T-cell (primary cell): Measurements from ENCODE around the gene APOBEC3C. TPM values are rescaled to one million over a fixed set of nuclear protein-coding genes. Genes with fewer than 3 reads are reported as not detected.

Experiments
- ATAC-seq, 4 experiments: fragments of 200-7000 bp in 3 of 4; fragments of 150-1000 bp in 1 of 4; cut with Tn5 transposase; replicated peaks in 1 of 4; 1 replicate in 3 of 4; 2 replicates in 1 of 4; pipeline ENCODE4 v1.10.0; 2021; ENCODE audit warnings: moderate library complexity in 3 of 4, mild to moderate bottlenecking in 2 of 4, moderate number of reproducible peaks in 1 of 4
- CTCF ChIA-PET, 2 donors: fragments of 300-600 bp; sonication (Branson Sonifier 250); formaldehyde crosslinking; loops; one replicate each; lab custom pipeline; 2022; ENCODE audit warnings: antibody characterized with exemption in 2 of 2; lab: Charles Lee
- POLR2A ChIA-PET, 2 donors: fragments of 300-600 bp; sonication (Branson Sonifier 250); formaldehyde crosslinking; loops; one replicate each; lab custom pipeline; 2022; ENCODE audit warnings: antibody characterized with exemption in 2 of 2; lab: Charles Lee
- DNase-seq, 35 experiments: peaks; one replicate each; pipeline versions ENCODE4 v3.0.0 to v3.0.0-alpha.2; 2013 to 2023
- H3K27ac ChIP-seq: one replicate; pipeline ENCODE4 v1.5.1; 2013; ENCODE audit warnings: low read length
- H3K27me3 ChIP-seq, 2 experiments: replicated peaks in 1 of 2; 1 replicate in 1 of 2; 2 replicates in 1 of 2; pipeline versions ENCODE4 v1.6.1 to v1.7.0; 2013; ENCODE audit warnings: low read length in 1 of 2, mixed read lengths in 1 of 2; ENCODE audit not compliant: control insufficient read depth in 2 of 2, insufficient read depth in 2 of 2; ENCODE audit errors: extremely low read depth in 1 of 2
- H3K36me3 ChIP-seq, 2 donors: 1 replicate in 1 of 2; 2 replicates in 1 of 2; pipeline versions ENCODE4 v1.6.1 to v1.7.0; 2013; ENCODE audit warnings: low read length in 1 of 2; ENCODE audit not compliant: control insufficient read depth in 2 of 2, insufficient read depth in 1 of 2; ENCODE audit errors: extremely low read depth in 1 of 2
- H3K4me1 ChIP-seq, 2 experiments: 1 replicate in 1 of 2; 2 replicates in 1 of 2; pipeline versions ENCODE4 v1.6.1 to v1.7.0; 2013; ENCODE audit warnings: low read length in 2 of 2, mixed read lengths in 1 of 2; ENCODE audit not compliant: insufficient read depth in 2 of 2, control insufficient read depth in 1 of 2; ENCODE audit errors: extremely low read depth in 1 of 2
- H3K4me3 ChIP-seq, 2 donors: 1 replicate in 1 of 2; 2 replicates in 1 of 2; pipeline versions ENCODE4 v1.5.1 to v1.7.0; 2013; ENCODE audit warnings: mild to moderate bottlenecking in 2 of 2, low read length in 1 of 2, moderate library complexity in 1 of 2; ENCODE audit not compliant: control insufficient read depth in 1 of 2; ENCODE audit errors: extremely low read depth in 1 of 2
- H3K9me3 ChIP-seq: 2 replicates; pipeline ENCODE4 v1.7.0; 2013
- H3K27ac Mint-ChIP-seq, 2 donors: one replicate each; pipeline ENCODE4 v1.8.0; 2020 to 2021; ENCODE audit warnings: mild to moderate bottlenecking in 2 of 2, mixed read lengths in 2 of 2
- H3K27me3 Mint-ChIP-seq, 2 donors: one replicate each; pipeline ENCODE4 v1.8.0; 2021 to 2022; ENCODE audit warnings: mixed read lengths in 2 of 2
- H3K36me3 Mint-ChIP-seq: one replicate; pipeline ENCODE4 v1.8.0; 2021; ENCODE audit warnings: mixed read lengths
- H3K4me1 Mint-ChIP-seq, 3 donors: one replicate each; pipeline ENCODE4 v1.8.0; 2020 to 2022; ENCODE audit warnings: mixed read lengths in 3 of 3, mild to moderate bottlenecking in 1 of 3
- H3K4me3 Mint-ChIP-seq, 3 donors: one replicate each; pipeline ENCODE4 v1.8.0; 2020 to 2022; ENCODE audit warnings: mild to moderate bottlenecking in 3 of 3, mixed read lengths in 3 of 3, moderate library complexity in 3 of 3
- H3K9me3 Mint-ChIP-seq, 3 donors: one replicate each; pipeline ENCODE4 v1.8.0; 2020 to 2022; ENCODE audit warnings: mixed read lengths in 3 of 3
- WGBS: methylation state at CpG from one replicate; pipeline ENCODE4 v1.1.5; 2013; ENCODE audit warnings: missing lambda C conversion rate; ENCODE audit not compliant: insufficient coverage; 5-methylcytosine and 5-hydroxymethylcytosine counted together
- total RNA-seq, 35 experiments: library from RNA in 6 of 35; stranded (reverse) in 6 of 35; fragments of 120-200 nt in 1 of 35; gene quantifications; one replicate each; pipeline versions ENCODE4 v1.2.1 to v1.2.4 and lab custom pipeline; 2013 to 2026

APOBEC3C gene
- total RNA-seq, 5 donors from 2014 or later (not counting 1 experiment from before 2014, with no cell fraction given), result 32.9 to 61.7 (median 52.1) TPM

- no peak for ATAC-seq
- peaks cover 5 to 10% of the 10 kb centered on the region in 2 donors for H3K27me3 Mint-ChIP-seq
- H3K4me1 ChIP-seq, result no peaks in the 10 kb centered on the region
- ChIA-PET CTCF (no interaction called here), POLR2A (no interaction called here)
- no peaks in the 10 kb centered on the region for H3K36me3 ChIP-seq
- no peak overlapping the region for H3K27ac ChIP-seq
- no peaks in the 10 kb centered on the region for H3K4me1 Mint-ChIP-seq
- no peaks in the 10 kb centered on the region for H3K36me3 Mint-ChIP-seq
- no peak overlapping the region for H3K4me3 Mint-ChIP-seq
- no peak overlapping the region for H3K4me3 ChIP-seq
- H3K9me3 Mint-ChIP-seq, result no peaks in the 10 kb centered on the region
- no peak overlapping the region for H3K27ac Mint-ChIP-seq
- H3K9me3 ChIP-seq, result no peaks in the 10 kb centered on the region
- WGBS, result 68% methylated on average over 12 of the region's 15 CpGs
- H3K27me3 ChIP-seq, result peaks cover 0 to 71% of the 10 kb centered on the region in 2 experiments
- peak in 7 of 35 experiments; percentile 8 to 57 (median 19) for DNase-seq
These were observed 46.3 kb upstream of the APOBEC3C start for GRCh38 chr22:38967451-38968450.

GRCh38 chr22:38968801-38969200, 45.3 kb upstream of the APOBEC3C start:
- Mint-ChIP-seq H3K4me1 (peaks cover 0 to 4% (median 0%) of the 10 kb centered on the region in 3 donors), H3K4me3 (no peak overlapping the region), H3K27me3 (peaks cover 5 to 9% of the 10 kb centered on the region in 2 donors), H3K36me3 (no peaks in the 10 kb centered on the region), H3K9me3 (no peaks in the 10 kb centered on the region), H3K27ac (no peak overlapping the region)
- CTCF ChIA-PET, result interaction anchor here in 1 of 2 donors (0.6 kb wide), 2 partner anchors 167 to 779 kb away, joined by 6 to 8 read pairs; no protein-coding TSS in a partner anchor
- DNase-seq (no peak), ATAC-seq (no peak)
- WGBS, result 69% methylated on average over 9 of the region's 11 CpGs
- POLR2A ChIA-PET, result no interaction called here
- H3K4me3 ChIP-seq, result no peak overlapping the region
- no peaks in the 10 kb centered on the region for H3K9me3 ChIP-seq
- H3K4me1 ChIP-seq, result peaks cover 0 to 5% of the 10 kb centered on the region in 2 experiments
- no peaks in the 10 kb centered on the region for H3K36me3 ChIP-seq
- H3K27me3 ChIP-seq, result peaks cover 0 to 77% of the 10 kb centered on the region in 2 experiments
- no peak overlapping the region for H3K27ac ChIP-seq

GRCh38 chr22:38970551-38970950, 43.5 kb upstream of the APOBEC3C start:
- ChIA-PET CTCF (interaction anchor here in 1 of 2 donors (0.7 kb wide), 1 partner anchor 136 kb away, joined by 6 read pairs; no protein-coding TSS in a partner anchor), POLR2A (no interaction called here)
- Histone ChIP-seq H3K27me3 (peaks cover 0 to 73% of the 10 kb centered on the region in 2 experiments), H3K4me1 (peaks cover 0 to 6% of the 10 kb centered on the region in 2 experiments), H3K36me3 (no peaks in the 10 kb centered on the region), H3K9me3 (no peaks in the 10 kb centered on the region), H3K27ac (no peak overlapping the region), H3K4me3 (no peak overlapping the region)
- no peak overlapping the region for H3K27ac Mint-ChIP-seq
- ATAC-seq (no peak), DNase-seq (no peak)
- H3K36me3 Mint-ChIP-seq, result no peaks in the 10 kb centered on the region
- no peak overlapping the region for H3K4me3 Mint-ChIP-seq
- H3K9me3 Mint-ChIP-seq, result no peaks in the 10 kb centered on the region
- H3K27me3 Mint-ChIP-seq, result peaks cover 5 to 7% of the 10 kb centered on the region in 2 donors
- H3K4me1 Mint-ChIP-seq, result peaks cover 0 to 5% (median 0%) of the 10 kb centered on the region in 3 donors
- 81% methylated on average over 4 of the region's 8 CpGs for WGBS

GRCh38 chr22:38971202-38971601, 42.9 kb upstream of the APOBEC3C start:
- WGBS, result 85% methylated on average over 5 of the region's 5 CpGs
- H3K4me3 Mint-ChIP-seq, result no peak overlapping the region
- H3K36me3 ChIP-seq, result no peaks in the 10 kb centered on the region
- peaks cover 0 to 5% (median 0%) of the 10 kb centered on the region in 3 donors for H3K4me1 Mint-ChIP-seq
- H3K27ac ChIP-seq, result no peak overlapping the region
- DNase-seq, result no peak
- CTCF ChIA-PET, result no interaction called here
- H3K27me3 ChIP-seq, result peaks cover 0 to 69% of the 10 kb centered on the region in 2 experiments
- H3K4me1 ChIP-seq, result peaks cover 0 to 6% of the 10 kb centered on the region in 2 experiments
- no peaks in the 10 kb centered on the region for H3K36me3 Mint-ChIP-seq
- peaks cover 5 to 7% of the 10 kb centered on the region in 2 donors for H3K27me3 Mint-ChIP-seq
- ATAC-seq, result no peak
- no peak overlapping the region for H3K27ac Mint-ChIP-seq
- H3K9me3 ChIP-seq, result no peaks in the 10 kb centered on the region
- POLR2A ChIA-PET, result no interaction called here
- no peaks in the 10 kb centered on the region for H3K9me3 Mint-ChIP-seq
- no peak overlapping the region for H3K4me3 ChIP-seq

- Mint-ChIP-seq H3K27me3 (peaks cover 5 to 7% of the 10 kb centered on the region in 2 donors), H3K4me1 (peaks cover 0 to 5% (median 0%) of the 10 kb centered on the region in 3 donors), H3K36me3 (no peaks in the 10 kb centered on the region), H3K27ac (no peak overlapping the region), H3K4me3 (no peak overlapping the region), H3K9me3 (no peaks in the 10 kb centered on the region)
- Histone ChIP-seq H3K27ac (no peak overlapping the region), H3K4me3 (no peak overlapping the region), H3K9me3 (no peaks in the 10 kb centered on the region), H3K4me1 (peaks cover 0 to 6% of the 10 kb centered on the region in 2 experiments), H3K27me3 (peaks cover 0 to 63% of the 10 kb centered on the region in 2 experiments), H3K36me3 (no peaks in the 10 kb centered on the region)
- WGBS, result 100% methylated on average over 1 of the region's 3 CpGs
- no peak for DNase-seq
- ChIA-PET CTCF (no interaction called here), POLR2A (no interaction called here)
- ATAC-seq, result no peak
These were observed 42.3 kb upstream of the APOBEC3C start for GRCh38 chr22:38971791-38972190.

GRCh38 chr22:38972558-38972957, 41.5 kb upstream of the APOBEC3C start:
- DNase-seq, result no peak
- H3K36me3 Mint-ChIP-seq, result no peaks in the 10 kb centered on the region
- ChIA-PET CTCF (no interaction called here), POLR2A (no interaction called here)
- no peaks in the 10 kb centered on the region for H3K9me3 ChIP-seq
- no peak overlapping the region for H3K4me3 ChIP-seq
- no peaks in the 10 kb centered on the region for H3K9me3 Mint-ChIP-seq
- no CpG with 5 or more reads among the region's 5 CpGs for WGBS
- peaks cover 7 to 9% of the 10 kb centered on the region in 2 donors for H3K27me3 Mint-ChIP-seq
- H3K36me3 ChIP-seq, result no peaks in the 10 kb centered on the region
- H3K27me3 ChIP-seq, result peaks cover 0 to 56% of the 10 kb centered on the region in 2 experiments
- H3K27ac ChIP-seq, result no peak overlapping the region
- no peak overlapping the region for H3K4me3 Mint-ChIP-seq
- peaks cover 0 to 6% of the 10 kb centered on the region in 2 experiments for H3K4me1 ChIP-seq
- no peak for ATAC-seq
- peaks cover 0 to 5% (median 0%) of the 10 kb centered on the region in 3 donors for H3K4me1 Mint-ChIP-seq
- H3K27ac Mint-ChIP-seq, result no peak overlapping the region
